Islet of Langerhans (tissue), 1 donor: Measurements from ENCODE around the gene PDE6B.
"Not testable (repeated sequence)": the region's sequence is repeated elsewhere in the genome, so short reads cannot be mapped to it uniquely, and the experiment has no call there.

Source experiments
- FAIRE-seq: peaks from one replicate; lab custom pipeline; 2011; peaks lifted over from hg19 to GRCh38; lab: Jason Lieb, UNC

Gene PDE6B

DNA sequence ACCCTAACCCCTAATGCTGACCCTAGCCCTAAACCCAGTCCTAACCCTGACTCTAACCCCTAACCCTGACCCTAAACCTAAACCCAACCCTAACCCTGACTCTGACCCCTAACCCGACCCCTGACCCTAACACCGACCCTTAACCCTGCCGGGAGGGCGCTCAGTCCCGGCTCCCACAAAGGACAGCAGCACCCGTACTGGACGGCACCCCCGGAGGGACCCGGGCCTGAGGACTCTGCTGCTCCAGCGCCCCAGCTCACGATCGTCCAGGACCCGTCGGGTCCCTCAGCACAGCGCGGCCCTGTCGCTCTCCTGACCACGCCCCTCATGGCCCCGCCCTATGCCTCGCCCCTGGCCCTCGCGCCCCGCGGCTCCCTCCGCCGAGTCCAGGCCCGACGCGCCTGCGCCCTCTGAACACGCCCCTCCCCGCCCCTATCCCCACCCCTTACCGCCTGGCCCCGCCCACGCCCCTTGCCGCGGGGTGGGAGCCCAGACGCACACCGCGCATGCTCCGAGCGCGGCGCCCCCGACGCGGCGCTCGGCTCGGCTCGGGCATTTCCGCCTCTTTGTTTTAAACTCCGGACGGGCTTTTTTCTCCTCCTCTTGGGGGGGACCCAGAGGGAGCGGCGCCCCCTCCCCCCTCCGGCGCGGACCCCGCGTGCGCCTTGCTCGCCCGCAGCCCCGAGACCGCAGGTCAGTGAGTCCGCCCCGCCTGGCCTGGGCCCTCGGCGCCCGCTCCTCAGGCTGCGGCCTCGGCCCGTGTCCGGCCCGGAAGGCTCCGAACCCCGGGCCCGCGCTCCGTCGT, 80.1 kb downstream of the PDE6B start, which contains the start of gene PCGF3:
TSS of gene PCGF3 (plus strand) at position 555 of the 805 bp plus-strand sequence. CDS start 27,849 bp downstream, outside the sequence.
- no peak for FAIRE-seq

- not testable (repeated sequence) for FAIRE-seq
Observed at GRCh38 chr4:706083-706633, 80.8 kb downstream of the PDE6B start.

DNA sequence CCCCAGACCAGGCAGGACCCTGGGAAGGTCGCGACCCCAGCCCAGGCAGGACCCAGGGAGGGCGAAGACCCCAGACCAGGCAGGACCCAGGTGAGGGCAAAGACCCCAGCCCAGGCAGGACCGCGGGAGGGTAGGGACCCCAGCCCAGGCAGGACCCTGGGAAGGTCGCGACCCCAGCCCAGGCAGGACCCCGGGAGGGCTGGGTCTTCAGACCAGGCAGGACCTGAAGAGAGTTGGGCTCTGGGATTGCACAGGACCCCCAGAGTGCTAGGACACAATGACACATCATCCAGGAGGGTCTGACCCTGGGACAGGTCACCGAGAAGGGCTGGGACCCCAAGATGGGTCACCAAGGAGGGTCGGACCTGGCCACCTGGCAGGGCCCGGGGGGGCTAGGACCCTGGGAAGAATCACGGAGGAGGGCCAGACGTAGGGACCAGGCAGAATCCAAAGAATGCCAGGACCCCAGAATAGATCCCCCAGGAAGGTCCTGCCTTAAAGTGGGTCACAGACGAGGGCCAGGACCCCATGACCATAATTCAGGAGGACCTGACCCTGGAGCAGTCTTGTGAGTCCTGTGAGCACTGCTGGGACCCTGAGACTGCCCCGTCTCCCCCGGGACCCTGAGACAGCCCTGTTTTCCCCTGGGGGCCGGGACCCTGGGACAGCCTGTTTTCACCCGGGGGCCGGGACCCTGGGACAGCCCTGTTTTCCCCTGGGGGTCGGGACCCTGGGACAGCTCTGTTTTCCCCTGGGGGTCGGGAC, 81.6 kb downstream of the PDE6B start:
- FAIRE-seq = no peak

DNA sequence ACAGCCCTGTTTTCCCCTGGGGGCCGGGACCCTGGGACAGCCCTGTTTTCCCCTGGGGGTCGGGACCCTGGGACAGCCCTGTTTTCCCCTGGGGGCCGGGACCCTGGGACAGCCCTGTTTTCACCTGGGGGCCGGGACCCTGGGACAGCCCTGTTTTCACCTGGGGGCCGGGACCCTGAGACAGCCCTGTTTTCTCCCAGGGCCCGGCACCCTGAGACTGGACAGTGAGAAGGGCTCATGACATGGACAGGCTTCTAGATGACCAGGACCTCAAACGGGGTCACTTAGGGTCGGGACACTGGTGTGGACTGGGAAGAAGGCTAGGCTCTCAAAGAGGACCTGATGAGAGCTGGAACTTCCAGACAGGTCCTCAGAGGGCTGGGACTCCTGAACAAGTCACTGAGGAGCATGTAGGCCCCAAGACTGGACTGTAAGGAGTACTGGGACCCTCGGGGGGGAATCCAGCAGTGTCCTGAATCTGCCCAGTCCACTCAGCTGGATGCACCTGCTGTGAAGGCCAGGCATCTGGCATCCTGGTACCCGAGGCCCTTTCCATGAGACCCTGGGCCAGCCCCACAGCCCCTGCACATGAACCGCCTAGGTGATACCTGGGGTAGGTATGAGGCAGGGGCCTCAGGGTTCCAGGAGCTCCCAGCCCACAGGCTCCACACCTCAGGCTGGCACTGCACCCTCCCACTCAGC, 82.7 kb downstream of the PDE6B start:
- FAIRE-seq = no peak

DNA sequence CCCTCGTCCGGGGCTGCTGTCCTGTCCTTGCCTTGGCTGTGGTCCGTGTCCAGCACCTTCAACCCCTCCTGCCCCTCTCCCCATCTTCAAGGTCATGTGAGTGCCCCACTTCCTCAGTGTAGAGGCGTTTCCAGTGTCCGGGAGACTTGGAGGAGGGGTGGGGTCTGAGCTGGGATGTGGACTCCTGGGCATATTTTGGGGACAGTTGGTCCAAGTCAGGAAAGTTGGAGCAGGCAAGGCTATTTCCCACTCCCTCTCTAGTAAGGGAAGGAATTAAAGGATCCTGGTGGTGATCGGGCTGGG, 83.2 kb downstream of the PDE6B start:
- FAIRE-seq = no peak

- FAIRE-seq = no peak
Observed at GRCh38 chr4:709348-709747, 84.0 kb downstream of the PDE6B start.

- no peak for FAIRE-seq
Observed at GRCh38 chr4:710116-710515, 84.7 kb downstream of the PDE6B start.

- no peak for FAIRE-seq
Observed at GRCh38 chr4:710916-711315, 85.5 kb downstream of the PDE6B start.

DNA sequence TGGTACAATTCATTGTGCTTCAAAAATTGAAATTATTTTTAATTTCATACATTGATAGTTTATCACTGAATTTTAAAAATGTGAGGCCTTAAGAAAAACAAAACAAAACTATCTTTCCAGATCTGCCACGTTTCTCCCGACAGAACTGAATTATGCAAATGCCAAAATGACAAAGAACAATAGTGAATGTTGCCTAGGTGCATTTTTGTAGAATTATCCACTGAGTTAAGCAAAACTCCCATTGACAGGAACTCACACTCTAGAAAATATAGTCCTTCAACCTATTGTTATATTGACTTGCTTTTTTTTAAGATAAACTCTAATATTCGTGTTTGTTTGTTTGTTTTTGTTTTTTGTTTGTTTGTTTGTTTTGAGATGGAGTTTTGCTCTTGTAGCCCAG, 86.7 kb downstream of the PDE6B start:
- no peak for FAIRE-seq

GRCh38 chr4:712916-713632, 87.7 kb downstream of the PDE6B start:
- no peak for FAIRE-seq

DNA sequence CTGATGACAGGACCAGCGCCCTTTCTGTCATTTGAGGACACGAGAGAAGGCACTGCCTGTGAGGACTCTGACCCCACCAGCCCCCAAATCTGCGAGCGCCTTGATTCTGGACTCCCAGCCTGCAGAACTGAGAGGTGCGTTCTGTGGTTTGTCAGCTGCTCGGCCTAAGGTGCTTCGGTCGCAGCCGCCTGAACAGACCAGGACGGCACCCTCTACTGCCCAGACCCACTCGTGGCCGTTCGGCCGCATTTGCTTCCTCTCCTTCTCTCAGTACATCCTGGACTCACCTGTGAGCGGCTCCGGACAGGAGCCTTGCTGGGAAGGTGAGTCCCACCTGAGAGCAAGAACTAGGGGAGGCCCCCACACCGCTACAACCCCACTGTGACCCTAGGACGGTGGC, 88.7 kb downstream of the PDE6B start:
- FAIRE-seq = no peak

GRCh38 chr4:717601-718320, 92.4 kb downstream of the PDE6B start:
- FAIRE-seq = no peak

GRCh38 chr4:718460-718859, 93.1 kb downstream of the PDE6B start:
- FAIRE-seq = no peak
